Measurements from ENCODE around the gene TPST1.
"Not testable (repeated sequence)": the region's sequence is repeated elsewhere in the genome, so short reads cannot be mapped to it uniquely, and the experiment has no call there.

TPST1 gene

DNA sequence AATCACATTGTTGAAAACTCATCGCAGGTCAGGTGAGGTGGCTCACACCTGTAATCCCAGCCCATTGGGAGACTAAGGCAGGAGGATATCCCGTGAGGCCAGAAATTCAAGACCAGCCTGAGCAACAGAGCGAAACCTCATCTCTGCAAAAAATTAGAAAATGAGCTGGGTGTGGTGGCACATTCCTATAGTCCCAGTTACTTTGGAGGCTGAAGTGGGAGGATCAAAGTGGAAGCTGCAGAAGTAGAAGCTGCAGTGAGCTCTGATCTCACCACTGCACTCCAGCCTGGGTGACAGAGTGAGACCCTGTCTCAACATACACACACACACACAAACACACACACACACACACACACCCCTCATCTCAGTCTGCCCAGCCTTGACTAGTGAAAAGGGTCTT, 190.9 kb downstream of the TPST1 start:
- not testable (repeated sequence) for DNase-seq

DNA sequence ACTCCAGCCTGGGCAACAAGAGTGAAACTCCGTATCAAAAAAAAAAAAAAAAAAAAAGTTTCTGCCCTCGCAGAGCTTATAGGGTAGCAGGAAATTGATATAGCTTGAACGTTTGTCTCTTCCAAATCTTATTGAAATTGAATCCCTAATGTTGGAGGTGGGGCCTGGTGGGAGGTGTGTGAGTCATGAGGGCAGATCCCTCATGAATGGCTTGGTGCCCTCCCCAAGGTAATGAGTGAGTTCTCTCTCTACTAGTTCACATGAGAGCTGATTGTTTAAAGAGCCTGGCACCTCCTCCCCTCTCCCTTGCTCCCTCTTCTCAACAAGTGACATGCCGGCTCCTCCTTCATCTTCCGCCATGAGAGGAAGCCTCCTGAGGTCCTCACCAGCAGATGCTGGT, 193.7 kb downstream of the TPST1 start:
- not testable (repeated sequence) for DNase-seq

- DNase-seq, result no peak
Measured at GRCh38 chr7:66399566-66399965, 194.4 kb downstream of the TPST1 start.

GRCh38 chr7:66400400-66400799, 195.3 kb downstream of the TPST1 start:
- no peak for DNase-seq

DNA sequence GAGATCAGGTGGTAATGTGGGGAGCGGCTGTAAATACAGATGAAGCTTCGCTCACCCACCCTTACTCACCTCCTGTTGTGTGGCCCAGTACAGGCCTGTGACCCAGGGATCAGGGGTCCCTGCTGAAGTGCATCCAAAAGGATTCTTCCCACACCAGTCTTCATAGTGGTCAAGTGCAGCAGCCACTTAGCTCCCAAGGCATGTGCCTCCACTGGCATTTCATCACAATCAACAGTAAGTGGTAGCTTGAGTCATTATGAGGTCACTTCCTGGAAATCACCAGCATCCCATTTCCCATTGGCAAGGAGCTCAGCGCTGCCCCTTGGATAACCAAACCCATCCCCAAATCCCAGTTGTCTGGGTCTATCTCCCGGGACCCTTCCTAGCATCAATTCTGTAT, 196.0 kb downstream of the TPST1 start:
- DNase-seq, result not testable (repeated sequence)

- DNase-seq, result not testable (repeated sequence)
Measured at GRCh38 chr7:66401932-66402331, 196.8 kb downstream of the TPST1 start.

DNA sequence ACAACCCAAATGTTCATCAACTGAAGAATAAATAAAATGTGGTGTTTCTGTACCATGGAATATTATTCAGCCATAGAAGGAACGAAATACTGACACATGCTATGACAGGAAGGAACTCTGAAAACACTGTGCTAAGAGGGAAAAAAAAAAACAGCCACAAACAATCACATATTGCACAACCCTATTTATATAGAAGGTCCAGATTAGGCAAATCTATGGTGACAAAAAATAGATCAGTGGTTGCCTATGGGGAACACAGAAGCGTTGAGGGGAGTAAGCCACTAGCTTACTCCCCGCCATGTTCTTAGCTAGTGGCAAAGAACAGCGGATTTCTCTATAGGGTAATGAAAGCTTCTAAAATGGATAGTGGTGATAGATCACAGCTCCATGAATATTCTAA, 198.4 kb downstream of the TPST1 start:
- no peak for DNase-seq

GRCh38 chr7:66409493-66409892, 204.4 kb downstream of the TPST1 start:
- no peak for DNase-seq
